Mucosa of descending colon (tissue), 3 donors: ENCODE results near the gene C1orf116. TPM values are rescaled to one million over a fixed set of nuclear protein-coding genes. Genes with fewer than 3 reads are reported as not detected.

Experiments used
- ATAC-seq: fragments of 200-7000 bp; cut with Tn5 transposase; one replicate; pipeline ENCODE4 v1.9.1; 2020; ENCODE audit warnings: mild to moderate bottlenecking, moderate library complexity
- DNase-seq, 3 donors: peaks; one replicate each; pipeline ENCODE4 v3.0.0-alpha.2; 2020
- H3K36me3 ChIP-seq: fragments of 200-600 bp; one replicate; pipeline ENCODE4 v1.8.0; 2021; ENCODE audit warnings: low read depth, mild to moderate bottlenecking
- H3K4me1 ChIP-seq: fragments of 200-600 bp; one replicate; pipeline ENCODE4 v1.8.0; 2021; ENCODE audit warnings: low read depth, mild to moderate bottlenecking
- H3K4me3 ChIP-seq: fragments of 200-600 bp; one replicate; pipeline ENCODE4 v1.8.0; 2021; ENCODE audit warnings: mild to moderate bottlenecking
- H3K9me3 ChIP-seq: fragments of 200-600 bp; one replicate; pipeline ENCODE4 v1.8.0; 2021; ENCODE audit warnings: mild to moderate bottlenecking
- intact Hi-C, 2 donors: fragments of 100-400 bp; cut with DNase I in 1 of 2; cut with micrococcal nuclease in 1 of 2; formaldehyde crosslinking; loops; one replicate each; pipeline versions ENCODE4 v1.11.0 to v1.11.1; 2022; cut with DNase I, micrococcal nuclease
- total RNA-seq, 3 donors: library from RNA; stranded (reverse); fragmentation: NEBNext Ultra II Directional in 2 of 3; extraction: Animal tissue kit (Norgen Biotek cat#: 25700) in 2 of 3; gene quantifications; one replicate each; pipeline versions ENCODE4 v1.2.1 to v1.2.4, GENCODE V29; 2021 to 2023
- TF ChIP-seq, protein P1 (sequence below): fragments of 200-600 bp; IDR thresholded peaks from one replicate; pipeline ENCODE4 v1.8.0; 2022; ENCODE audit warnings: antibody characterized with exemption, mild to moderate bottlenecking
- donor health status: DM: no; HTN: no; CAD: no; lungs with moderate emphysema.
- donor health status: DM: no; HTN: no; CAD: no.
- donor health status: DM: no; HTN: yes; CAD: no.

Gene C1orf116
- total RNA-seq, 3 donors from 2014 or later: 8.7 to 31.0 (median 25.4) TPM

DNA sequence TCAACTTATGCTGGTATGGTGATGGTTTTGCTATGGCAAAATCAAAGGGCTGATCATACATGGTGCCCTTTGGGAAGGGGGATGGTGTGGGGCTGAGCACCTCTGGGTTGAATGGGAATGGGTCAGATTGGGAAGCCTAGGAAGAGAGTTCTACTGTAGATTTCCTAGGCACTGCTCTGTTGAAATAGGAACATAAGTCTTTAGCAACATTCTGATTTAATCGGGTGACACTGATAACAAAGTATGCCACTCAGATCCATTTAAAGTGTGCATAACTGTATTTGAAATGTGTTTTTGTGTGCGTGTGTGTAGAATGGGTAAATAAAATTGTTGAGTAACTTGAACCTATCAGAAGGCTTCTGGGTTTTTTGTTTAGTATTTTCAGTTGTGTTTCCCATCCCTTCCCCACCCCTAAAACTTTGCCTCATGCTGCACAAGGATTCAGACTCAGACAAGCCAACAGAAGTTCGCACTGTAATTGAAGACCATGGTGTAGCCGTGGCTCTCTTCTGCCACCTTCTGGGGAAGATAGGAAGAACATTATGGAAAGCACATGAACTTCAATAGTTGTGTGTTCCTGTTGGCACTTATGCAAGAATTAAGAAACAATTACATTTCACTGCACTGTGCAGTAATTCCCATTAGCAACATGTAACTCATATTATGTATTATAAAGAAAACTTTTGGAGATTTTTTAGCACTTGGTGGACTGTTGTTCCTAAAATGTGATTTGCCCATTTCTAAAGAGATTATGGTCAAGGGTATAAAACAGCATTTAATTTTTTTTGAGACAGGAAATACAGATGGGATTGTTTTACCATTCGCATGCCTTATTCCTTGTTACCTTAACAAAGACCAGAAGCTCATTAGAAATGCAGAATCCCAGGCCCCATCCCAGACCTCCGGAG lies 45.2 kb upstream of the C1orf116 start:
- TF ChIP-seq, protein P1, sequence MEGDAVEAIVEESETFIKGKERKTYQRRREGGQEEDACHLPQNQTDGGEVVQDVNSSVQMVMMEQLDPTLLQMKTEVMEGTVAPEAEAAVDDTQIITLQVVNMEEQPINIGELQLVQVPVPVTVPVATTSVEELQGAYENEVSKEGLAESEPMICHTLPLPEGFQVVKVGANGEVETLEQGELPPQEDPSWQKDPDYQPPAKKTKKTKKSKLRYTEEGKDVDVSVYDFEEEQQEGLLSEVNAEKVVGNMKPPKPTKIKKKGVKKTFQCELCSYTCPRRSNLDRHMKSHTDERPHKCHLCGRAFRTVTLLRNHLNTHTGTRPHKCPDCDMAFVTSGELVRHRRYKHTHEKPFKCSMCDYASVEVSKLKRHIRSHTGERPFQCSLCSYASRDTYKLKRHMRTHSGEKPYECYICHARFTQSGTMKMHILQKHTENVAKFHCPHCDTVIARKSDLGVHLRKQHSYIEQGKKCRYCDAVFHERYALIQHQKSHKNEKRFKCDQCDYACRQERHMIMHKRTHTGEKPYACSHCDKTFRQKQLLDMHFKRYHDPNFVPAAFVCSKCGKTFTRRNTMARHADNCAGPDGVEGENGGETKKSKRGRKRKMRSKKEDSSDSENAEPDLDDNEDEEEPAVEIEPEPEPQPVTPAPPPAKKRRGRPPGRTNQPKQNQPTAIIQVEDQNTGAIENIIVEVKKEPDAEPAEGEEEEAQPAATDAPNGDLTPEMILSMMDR: peak; percentile 80
- Histone ChIP-seq H3K36me3 (no peaks in the 10 kb centered on the region), H3K4me1 (peaks cover 5% of the 10 kb centered on the region), H3K4me3 (no peak overlapping the region), H3K9me3 (no peaks in the 10 kb centered on the region)
- DNase-seq (peak in 1 of 3 donors; percentile 87), ATAC-seq (peak; percentile 97)
- intact Hi-C loops: no loop called here

DNA sequence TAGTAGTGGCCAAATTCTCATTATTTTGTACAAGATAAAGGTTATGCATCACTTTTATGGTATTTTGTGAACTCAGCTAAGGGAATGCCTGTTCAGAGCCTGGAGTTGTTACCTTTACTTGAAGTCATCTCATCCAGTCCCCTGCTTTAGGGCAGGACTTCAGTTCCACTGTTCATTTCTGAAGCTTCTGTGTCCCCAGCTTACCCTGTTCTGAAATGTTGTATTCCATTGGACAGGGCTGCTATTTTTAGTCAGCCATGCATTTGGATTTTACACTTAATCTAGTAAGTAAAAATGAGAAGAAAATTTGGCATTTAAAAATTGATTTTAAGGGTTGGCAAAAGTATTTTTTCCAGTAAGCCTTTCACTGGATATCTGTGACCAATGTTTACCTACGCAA lies 44.5 kb upstream of the C1orf116 start:
- intact Hi-C loops: no loop called here
- no peaks in the 10 kb centered on the region for H3K36me3 ChIP-seq
- TF ChIP-seq, protein P1: no peak
- ATAC-seq: no peak
- H3K4me3 ChIP-seq: no peak overlapping the region
- no peak for DNase-seq
- H3K4me1 ChIP-seq: peaks cover 5% of the 10 kb centered on the region
- H3K9me3 ChIP-seq: no peaks in the 10 kb centered on the region

DNA sequence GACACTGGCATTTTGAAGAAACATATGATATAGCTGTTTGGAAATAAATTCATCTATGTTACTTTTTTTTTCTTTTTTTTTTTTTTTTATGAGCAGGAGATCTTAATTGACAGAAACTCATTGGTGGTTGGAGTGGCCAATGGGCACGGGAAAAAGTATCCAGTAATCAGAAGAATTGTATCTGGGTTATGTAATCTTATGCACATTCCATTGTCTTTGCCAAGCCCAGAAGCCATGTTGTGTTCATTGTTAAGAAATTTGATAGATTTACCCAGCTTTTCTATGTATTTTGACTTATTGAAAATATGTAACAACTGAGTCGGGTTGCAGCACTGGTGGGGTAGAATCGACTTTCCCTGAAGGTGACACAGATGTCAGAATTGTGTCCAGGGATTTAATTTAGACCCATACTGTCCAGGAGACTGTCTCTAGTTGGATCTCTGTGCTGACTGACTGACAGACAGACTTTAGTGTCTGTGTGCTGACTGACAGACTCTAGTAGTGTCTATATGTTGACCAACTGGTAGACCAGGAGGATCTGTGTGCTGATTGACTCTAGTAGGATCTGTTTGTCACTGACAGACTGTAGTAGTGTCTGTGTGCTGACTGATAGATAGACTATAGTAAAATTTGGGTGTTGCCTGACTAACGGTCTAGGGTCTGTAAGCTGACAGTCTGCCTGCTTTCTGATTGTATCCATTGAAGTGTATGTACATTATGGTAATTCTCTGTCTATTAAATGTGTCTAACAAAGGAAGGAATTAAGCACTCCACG lies 43.8 kb upstream of the C1orf116 start:
- TF ChIP-seq, protein P1: no peak
- no peak for ATAC-seq
- Histone ChIP-seq H3K9me3 (no peaks in the 10 kb centered on the region), H3K4me3 (no peak overlapping the region), H3K36me3 (no peaks in the 10 kb centered on the region), H3K4me1 (peaks cover 5% of the 10 kb centered on the region)
- no peak for DNase-seq
- intact Hi-C loops: no loop called here

DNA sequence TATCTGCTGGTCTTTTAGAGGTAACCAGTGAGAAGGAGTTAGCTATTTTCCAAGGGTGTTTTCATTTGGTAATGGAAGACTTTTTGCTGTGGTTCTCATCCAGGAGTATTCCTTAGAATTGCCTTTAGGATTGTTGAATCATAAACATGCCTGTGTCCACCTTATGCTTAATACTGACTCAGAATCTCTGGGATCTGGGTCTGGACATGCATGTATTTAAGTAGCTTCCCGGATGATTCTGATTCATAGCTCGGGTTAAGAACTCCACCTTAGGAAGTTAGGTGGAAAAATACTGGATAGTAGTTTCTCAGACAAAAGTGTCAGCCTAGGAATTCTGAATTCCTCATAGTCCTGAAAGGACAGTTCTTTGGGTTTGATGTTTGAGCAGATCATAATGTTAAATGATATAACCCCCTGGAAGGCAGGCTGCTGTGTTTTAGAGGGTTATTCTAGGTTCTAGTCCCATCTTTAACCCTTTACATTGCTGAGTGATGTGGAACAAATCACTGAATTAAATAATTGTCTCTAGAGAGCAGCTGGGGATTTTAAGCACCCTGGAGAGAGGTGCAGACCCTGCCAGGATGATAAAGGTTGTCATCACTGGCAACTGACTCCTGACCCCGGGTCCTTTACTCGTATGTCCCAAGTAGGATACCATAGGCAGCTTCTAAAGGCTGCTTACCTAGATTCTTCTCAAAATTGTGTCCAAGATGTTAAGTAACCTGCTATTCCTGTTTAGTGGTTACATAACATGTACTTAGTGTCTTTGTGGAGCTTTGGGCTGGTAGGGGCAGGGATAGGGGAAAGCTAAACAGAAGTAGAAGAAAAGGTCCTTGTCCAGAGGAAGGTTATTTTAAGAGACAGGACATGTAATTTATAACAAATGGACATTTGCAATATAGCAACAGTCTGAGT lies 41.6 kb upstream of the C1orf116 start:
- Histone ChIP-seq H3K4me3 (no peak overlapping the region), H3K36me3 (peaks cover 12% of the 10 kb centered on the region), H3K4me1 (peaks cover 6% of the 10 kb centered on the region), H3K9me3 (no peaks in the 10 kb centered on the region)
- intact Hi-C loops: no loop called here
- TF ChIP-seq, protein P1: no peak
- ATAC-seq: no peak
- no peak for DNase-seq

DNA sequence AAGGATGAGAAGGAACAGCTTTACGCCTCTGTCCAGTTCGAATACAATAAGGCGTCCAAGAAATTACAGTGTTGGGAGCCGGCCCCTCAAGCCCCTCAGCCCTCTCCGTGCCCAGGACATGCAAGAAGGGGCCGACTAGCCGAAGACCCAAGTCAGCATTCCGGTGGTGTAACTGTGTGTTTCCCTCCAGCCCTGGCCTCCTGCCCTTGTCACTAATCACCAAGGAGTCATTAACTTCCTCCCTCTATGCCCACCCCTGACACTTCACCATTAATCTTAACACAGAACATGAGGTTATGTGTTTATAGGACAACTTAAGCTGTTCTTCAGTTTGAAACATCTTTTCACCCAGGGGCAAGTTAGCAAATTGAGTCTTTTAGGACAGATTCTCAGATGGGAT lies 39.7 kb upstream of the C1orf116 start:
- intact Hi-C loops: no loop called here
- Histone ChIP-seq H3K36me3 (peaks cover 12% of the 10 kb centered on the region), H3K9me3 (no peaks in the 10 kb centered on the region), H3K4me3 (no peak overlapping the region), H3K4me1 (peaks cover 16% of the 10 kb centered on the region)
- ATAC-seq (no peak), DNase-seq (no peak)
- TF ChIP-seq, protein P1: no peak
